GM12891 (cell line): ENCODE results near the gene PDGFRB.

Experiments used
- POLR2A ChIP-seq: IDR thresholded peaks from 2 replicates; pipeline ENCODE4 v1.6.1; 2011; ENCODE audit warnings: low read depth, low read length, control low read depth
- POLR2AphosphoS5 ChIP-seq: IDR thresholded peaks from 2 replicates; pipeline ENCODE4 v1.6.1; 2011; ENCODE audit warnings: low read depth, low read length, control low read depth
- TAF1 ChIP-seq: IDR thresholded peaks from 2 replicates; pipeline ENCODE4 v1.6.1; 2011; ENCODE audit warnings: low read depth, low read length, control low read depth

- no peak for TF ChIP-seq POLR2A
- no peak for TF ChIP-seq POLR2AphosphoS5
- TF ChIP-seq TAF1, result no peak
Measured at GRCh38 chr5:150192462-150192861, 36.8 kb upstream of the PDGFRB start.
